Activated CD4-positive, alpha-beta T cell treated with anti-CD3 and anti-CD28 coated beads for 1 hour (primary cell): ENCODE measurements around the gene ITSN2.
A peak's percentile ranks its signal among the peaks of the same experiment; 100 is the strongest.
"Not testable (repeated sequence)": the region's sequence is repeated elsewhere in the genome, so short reads cannot be mapped to it uniquely, and the experiment has no call there.

Experiments used
- DNase-seq: peaks from one replicate; pipeline ENCODE4 v3.0.0-alpha.2; 2020

ITSN2 gene

DNA sequence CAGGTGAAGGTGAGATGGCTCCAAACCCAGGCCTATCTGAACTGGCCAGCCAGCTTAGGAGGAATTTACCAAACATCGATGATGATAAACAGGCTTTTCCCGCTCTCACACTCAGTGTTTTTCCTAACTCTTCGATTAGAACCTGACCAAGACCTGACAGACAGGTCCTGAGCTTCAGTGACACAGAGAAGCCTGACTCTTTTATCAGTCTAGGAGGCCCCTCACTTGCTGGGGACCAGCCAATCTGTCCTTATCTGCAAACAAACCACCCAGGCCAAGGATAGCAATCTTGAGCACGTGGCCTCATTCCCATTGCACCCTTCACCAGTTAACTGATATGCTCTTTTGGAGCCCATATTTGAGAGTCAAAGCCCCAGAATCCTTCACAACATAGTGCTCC lies 1.9 kb upstream of the ITSN2 start:
- DNase-seq, result no peak

DNA sequence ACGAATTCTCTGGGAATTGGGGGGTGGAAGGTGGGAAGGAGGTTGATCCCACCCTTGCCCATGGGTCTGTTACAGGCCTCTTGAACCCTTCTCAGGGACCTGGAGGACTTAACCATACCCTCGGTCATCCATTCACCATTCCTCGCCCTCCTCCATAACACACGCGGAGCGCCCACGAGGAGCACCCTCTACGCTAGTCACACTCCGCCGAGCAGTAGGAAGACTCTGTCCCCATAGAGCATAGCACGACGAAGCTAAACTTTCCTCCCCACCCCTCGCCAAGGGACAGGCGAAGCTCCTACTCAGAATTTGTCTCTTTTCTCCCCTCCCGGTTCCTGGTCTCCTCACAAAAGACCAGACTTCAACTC lies 611 bp upstream of the ITSN2 start:
- DNase-seq, result no peak

GRCh38 chr2:24359129-24360049 lies 947 bp downstream of the ITSN2 start:
- peak; percentile 24 for DNase-seq

GRCh38 chr2:24357767-24358166 lies 2.6 kb downstream of the ITSN2 start:
- not testable (repeated sequence) for DNase-seq

GRCh38 chr2:24357115-24357514 lies 3.2 kb downstream of the ITSN2 start:
- not testable (repeated sequence) for DNase-seq

GRCh38 chr2:24354957-24355356 lies 5.4 kb downstream of the ITSN2 start:
- no peak for DNase-seq

DNA sequence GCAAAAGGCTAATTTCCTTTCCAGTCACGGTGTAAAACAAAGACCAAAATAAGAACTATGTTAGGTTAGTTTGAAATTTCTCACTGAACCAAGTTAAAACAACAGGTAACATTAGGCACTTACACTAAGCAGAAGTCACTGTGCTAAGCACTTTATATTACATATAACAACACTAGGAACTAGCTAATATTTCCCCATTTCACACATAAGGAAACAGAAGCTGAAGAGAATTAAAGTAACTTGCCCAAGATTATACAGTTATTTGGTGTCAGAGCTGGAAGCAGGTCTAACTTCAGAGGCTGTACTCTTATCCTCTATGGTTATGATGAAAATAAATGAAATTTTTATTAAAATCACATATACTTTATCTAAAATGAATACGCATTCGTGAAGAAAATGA lies 5.9 kb downstream of the ITSN2 start:
- DNase-seq, result no peak

GRCh38 chr2:24353973-24354372 lies 6.4 kb downstream of the ITSN2 start:
- no peak for DNase-seq

DNA sequence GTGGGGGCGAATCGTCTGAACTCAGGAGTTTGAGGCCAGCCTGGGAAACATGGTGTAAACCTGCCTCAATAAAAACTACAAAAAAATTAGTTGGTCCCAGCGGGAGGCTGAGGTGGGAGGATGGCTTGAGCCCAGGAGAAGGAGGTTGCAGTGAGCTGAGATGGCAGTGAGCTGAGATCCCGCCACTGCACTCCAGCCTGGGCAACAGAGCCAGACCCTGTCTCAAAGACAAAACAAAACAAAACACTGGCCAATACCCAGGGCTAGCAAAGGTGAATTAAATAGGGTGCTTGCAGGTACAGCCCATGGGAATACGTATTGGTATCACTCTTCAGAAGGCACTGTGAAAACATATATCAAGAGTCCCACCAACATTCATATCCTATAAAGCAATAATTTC lies 7.0 kb downstream of the ITSN2 start:
- DNase-seq, result no peak

DNA sequence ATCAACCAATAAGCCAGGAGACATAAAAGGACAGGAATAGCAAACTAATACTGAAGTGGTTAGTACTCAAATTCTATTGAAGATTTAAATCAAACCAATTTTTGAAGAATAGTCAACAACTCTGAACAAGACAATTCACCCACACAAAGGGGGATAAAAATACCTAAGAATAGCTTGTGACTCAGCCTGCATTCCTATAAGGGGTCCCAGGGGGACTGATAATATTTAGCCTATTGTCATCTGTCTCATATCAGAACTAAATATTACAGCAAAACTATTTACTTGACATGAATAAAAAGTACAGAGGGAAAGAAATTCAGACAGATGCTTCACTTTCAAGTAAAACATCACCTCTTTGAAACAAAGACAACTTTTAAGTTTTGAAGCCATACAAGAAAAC lies 7.7 kb downstream of the ITSN2 start:
- DNase-seq, result no peak

GRCh38 chr2:24351981-24352380 lies 8.4 kb downstream of the ITSN2 start:
- DNase-seq, result no peak

DNA sequence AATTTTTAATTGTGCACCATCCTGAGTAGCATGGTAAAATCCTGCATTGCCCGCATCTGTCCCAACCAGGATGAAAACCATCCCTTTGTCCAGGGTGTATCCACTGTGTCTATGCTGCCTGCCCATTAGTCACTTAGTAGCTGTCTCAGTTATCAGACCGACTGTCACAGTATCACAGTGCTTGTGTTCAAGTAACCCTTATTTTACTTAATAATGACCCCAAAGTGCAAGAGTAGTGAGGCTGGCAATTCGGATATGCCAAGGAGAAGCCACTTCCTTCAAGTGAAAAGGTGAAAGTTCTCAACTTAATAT lies 8.8 kb downstream of the ITSN2 start:
- DNase-seq, result no peak

DNA sequence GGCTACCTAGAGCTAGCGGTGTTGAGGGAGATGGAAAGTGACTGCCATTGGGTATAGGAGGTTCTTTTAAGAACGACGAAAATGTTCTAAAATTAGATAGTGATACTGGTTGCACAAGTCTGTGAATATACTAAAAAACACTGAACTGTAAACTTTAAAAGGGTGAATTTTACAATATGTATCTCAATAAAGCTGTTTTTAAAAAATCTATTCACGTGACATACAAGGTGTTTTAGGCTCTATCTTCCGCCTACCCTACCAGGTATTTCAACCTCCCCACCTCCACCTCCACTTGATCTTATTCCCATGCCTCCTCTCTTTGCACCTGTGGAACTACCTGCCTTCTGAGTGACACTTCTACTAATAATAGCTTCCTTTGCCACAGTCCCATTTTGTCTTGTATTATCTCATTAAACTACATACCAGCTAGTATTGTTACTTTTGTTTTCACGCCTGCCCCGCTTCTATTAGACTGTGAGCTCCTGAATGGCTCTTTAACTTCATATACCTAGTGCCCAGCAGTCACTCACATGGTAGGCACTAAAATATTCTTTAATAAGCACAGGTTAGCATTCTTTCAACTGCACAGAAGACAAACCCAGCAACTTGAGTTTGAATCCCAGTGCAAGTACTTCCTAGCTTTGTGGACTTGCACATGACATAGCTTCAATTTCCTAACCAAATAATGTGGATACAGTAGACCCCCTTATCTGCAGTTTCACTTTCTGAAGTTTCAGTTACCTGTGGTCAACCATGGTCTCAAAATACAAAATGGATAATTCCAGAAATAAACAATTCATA lies 9.3 kb downstream of the ITSN2 start:
- DNase-seq, result no peak

DNA sequence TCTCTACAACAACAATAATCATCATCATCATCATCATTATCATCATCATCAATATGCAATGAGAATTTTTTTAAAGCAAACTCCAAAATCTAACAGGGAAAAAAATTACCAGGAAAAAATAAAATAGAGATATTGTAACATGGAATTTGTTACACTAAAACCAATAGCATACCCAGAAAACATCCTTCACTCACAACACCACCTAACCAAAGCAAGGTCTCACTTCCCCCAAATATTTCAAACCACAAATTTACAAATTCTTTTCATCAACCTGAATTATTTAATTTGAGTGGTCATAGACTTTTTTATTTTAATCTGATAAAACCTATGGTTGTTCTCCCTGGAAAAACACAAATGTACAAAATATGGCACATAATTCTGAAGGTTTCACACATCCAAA lies 11.2 kb downstream of the ITSN2 start:
- no peak for DNase-seq

GRCh38 chr2:24345937-24346336 lies 14.4 kb downstream of the ITSN2 start:
- DNase-seq, result no peak

GRCh38 chr2:24343225-24343882 lies 17.0 kb downstream of the ITSN2 start:
- no peak for DNase-seq

DNA sequence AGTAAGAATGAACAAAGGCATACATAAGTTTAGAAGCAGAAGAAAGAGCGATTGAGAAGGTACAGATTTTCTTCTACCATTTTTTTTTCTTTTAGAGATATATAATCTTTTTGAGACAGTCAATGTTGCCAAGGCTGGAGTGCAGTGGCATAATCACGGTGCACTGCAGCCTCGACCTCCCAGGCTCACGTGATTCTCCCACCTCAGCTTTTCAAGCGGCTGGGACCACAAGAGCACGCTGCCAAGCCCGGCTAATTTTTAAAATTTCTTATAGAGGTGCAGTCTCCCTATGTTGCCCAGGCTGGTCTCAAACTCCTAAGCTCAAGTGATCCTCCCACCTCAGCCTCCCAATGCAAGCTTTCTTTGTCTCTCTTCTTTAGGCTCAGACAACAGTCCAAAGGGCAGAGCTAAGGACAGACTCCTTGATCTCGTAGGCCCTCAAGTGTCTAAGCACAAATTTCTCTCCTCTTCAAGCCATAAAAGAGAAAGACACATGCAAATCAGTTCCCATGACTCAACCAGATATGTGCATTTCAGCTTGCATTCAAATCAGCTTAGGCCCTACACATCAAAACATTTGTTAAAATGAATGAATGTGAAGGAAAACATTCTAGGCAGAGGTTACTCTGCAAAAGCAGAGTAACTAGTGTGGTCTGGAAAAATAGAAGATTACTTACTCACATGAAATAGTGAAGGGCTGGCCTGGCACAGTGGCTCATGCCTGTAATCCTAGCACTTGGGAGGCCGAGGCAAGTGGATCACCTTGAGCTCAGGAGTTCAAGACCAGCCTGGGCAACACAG lies 18.0 kb downstream of the ITSN2 start:
- no peak for DNase-seq

GRCh38 chr2:24339856-24340262 lies 20.5 kb downstream of the ITSN2 start:
- DNase-seq, result no peak

GRCh38 chr2:24339098-24339497 lies 21.2 kb downstream of the ITSN2 start:
- not testable (repeated sequence) for DNase-seq

- no peak for DNase-seq
Observed at GRCh38 chr2:24337890-24338289, 22.4 kb downstream of the ITSN2 start.

- no peak for DNase-seq
Observed at GRCh38 chr2:24336811-24337210, 23.5 kb downstream of the ITSN2 start.

- no peak for DNase-seq
Observed at GRCh38 chr2:24334245-24334633, 26.1 kb downstream of the ITSN2 start.
